ENCODE measurements around the gene UGDH.
"Not testable (repeated sequence)": the region's sequence is repeated elsewhere in the genome, so short reads cannot be mapped to it uniquely, and the experiment has no call there.

The UGDH gene

GRCh38 chr4:39529534-39529933, 2.3 kb upstream of the UGDH start:
- no peak for DNase-seq (ENCODE audit: low read depth in 1 of 2, low spot score in 1 of 2)

- no peak for DNase-seq (ENCODE audit: low read depth in 1 of 2, low spot score in 1 of 2)
These were observed 824 bp upstream of the UGDH start for GRCh38 chr4:39528061-39528465.

GRCh38 chr4:39526765-39527295, 409 bp downstream of the UGDH start:
- no peak for DNase-seq (ENCODE audit: low read depth in 1 of 2, low spot score in 1 of 2)

- no peak for DNase-seq (ENCODE audit: low read depth in 1 of 2, low spot score in 1 of 2)
These were observed 1.2 kb downstream of the UGDH start for GRCh38 chr4:39525822-39526690.

GRCh38 chr4:39524161-39524957, 2.9 kb downstream of the UGDH start:
- DNase-seq (ENCODE audit: low read depth in 1 of 2, low spot score in 1 of 2) = no peak

- DNase-seq (ENCODE audit: low read depth in 1 of 2, low spot score in 1 of 2) = no peak
These were observed 5.2 kb downstream of the UGDH start for GRCh38 chr4:39522068-39522467.

GRCh38 chr4:39521253-39521919, 5.9 kb downstream of the UGDH start:
- DNase-seq (ENCODE audit: low read depth in 1 of 2, low spot score in 1 of 2) = no peak

- DNase-seq (ENCODE audit: low read depth in 1 of 2, low spot score in 1 of 2) = no peak
These were observed 8.8 kb downstream of the UGDH start for GRCh38 chr4:39518484-39518883.

GRCh38 chr4:39516407-39516966, 10.8 kb downstream of the UGDH start:
- no peak for DNase-seq (ENCODE audit: low read depth in 1 of 2, low spot score in 1 of 2)

GRCh38 chr4:39515669-39516401, 11.4 kb downstream of the UGDH start:
- DNase-seq (ENCODE audit: low read depth in 1 of 2, low spot score in 1 of 2) = not testable (repeated sequence)

GRCh38 chr4:39514888-39515401, 12.3 kb downstream of the UGDH start:
- no peak for DNase-seq (ENCODE audit: low read depth in 1 of 2, low spot score in 1 of 2)

- not testable (repeated sequence) for DNase-seq (ENCODE audit: low read depth in 1 of 2, low spot score in 1 of 2)
These were observed 13.0 kb downstream of the UGDH start for GRCh38 chr4:39514266-39514665.

GRCh38 chr4:39510348-39510929, 16.8 kb downstream of the UGDH start:
- no peak for DNase-seq (ENCODE audit: low read depth in 1 of 2, low spot score in 1 of 2)

- DNase-seq (ENCODE audit: low read depth in 1 of 2, low spot score in 1 of 2) = no peak
These were observed 21.7 kb downstream of the UGDH start for GRCh38 chr4:39505581-39505980.

GRCh38 chr4:39504538-39504937, 22.7 kb downstream of the UGDH start:
- DNase-seq (ENCODE audit: low read depth in 1 of 2, low spot score in 1 of 2) = no peak

GRCh38 chr4:39502664-39503035, 24.6 kb downstream of the UGDH start:
- DNase-seq (ENCODE audit: low read depth in 1 of 2, low spot score in 1 of 2) = not testable (repeated sequence)

- no peak for DNase-seq (ENCODE audit: low read depth in 1 of 2, low spot score in 1 of 2)
These were observed 25.1 kb downstream of the UGDH start for GRCh38 chr4:39502019-39502663.

GRCh38 chr4:39498727-39499020, 28.6 kb downstream of the UGDH start:
- DNase-seq (ENCODE audit: low read depth in 1 of 2, low spot score in 1 of 2) = no peak

GRCh38 chr4:39497909-39498726, 29.1 kb downstream of the UGDH start:
- DNase-seq (ENCODE audit: low read depth in 1 of 2, low spot score in 1 of 2) = no peak

Data from activated T-helper 1 cell treated with anti-CD3 and anti-CD28 coated beads, Interleukin-2, amount 50 U/mL, for 16 hours (primary cell).